Ecto neural progenitor cell (in vitro differentiated cells): Measurements from ENCODE around the gene NFE2L3.
"Not testable (repeated sequence)": the region's sequence is repeated elsewhere in the genome, so short reads cannot be mapped to it uniquely, and the experiment has no call there.

Source experiments
- DNase-seq: peaks from one replicate; pipeline ENCODE4 v3.0.0-alpha.2; 2018; ENCODE audit warnings: low spot score

NFE2L3 gene

DNA sequence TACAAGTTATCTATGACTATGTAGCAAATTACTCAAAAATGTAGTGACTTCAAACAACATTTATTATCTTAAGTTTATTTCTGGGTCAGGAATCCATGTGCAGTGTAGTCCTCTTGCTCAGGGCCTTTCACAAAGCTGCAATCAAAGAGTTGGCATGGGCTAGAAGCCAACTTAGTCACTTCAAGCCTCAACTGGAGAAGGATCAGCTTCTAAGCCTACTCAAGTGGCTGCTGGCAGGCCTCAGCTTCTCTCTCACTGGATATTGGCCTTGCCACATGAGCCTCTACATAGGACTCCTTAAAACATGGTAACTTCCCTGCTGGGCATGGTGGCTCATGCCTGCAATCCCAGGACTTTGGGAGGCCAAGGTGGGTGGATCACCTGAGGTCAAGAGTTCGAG lies 5.0 kb upstream of the NFE2L3 start:
- no peak for DNase-seq

DNA sequence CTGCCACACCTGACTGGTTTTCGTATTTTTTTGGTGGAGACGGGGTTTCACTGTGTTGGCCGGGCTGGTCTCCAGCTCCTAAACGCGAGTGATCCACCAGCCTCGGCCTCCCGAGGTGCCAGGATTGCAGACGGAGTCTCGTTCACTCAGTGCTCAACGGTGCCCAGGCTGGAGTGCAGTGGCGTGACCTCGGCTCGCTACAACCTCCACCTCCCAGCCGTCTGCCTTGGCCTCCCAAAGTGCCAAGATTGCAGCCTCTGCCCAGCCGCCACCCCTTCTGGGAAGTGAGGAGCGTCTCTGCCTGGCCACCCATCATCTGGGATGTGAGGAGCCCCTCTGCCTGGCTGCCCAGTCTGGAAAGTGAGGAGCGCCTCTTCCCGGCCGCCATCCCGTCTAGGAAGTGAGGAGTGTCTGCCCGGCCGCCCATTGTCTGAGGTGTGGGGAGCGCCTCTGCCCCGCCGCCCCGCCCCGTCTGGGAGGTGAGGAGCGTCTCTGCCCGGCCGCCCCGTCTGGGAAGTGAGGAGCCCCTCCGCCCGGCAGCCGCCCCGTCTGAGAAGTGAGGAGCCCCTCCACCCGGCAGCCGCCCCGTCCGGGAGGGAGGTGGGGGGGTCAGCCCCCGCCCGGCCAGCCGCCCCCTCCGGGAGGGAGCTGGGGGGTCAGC lies 4.2 kb upstream of the NFE2L3 start:
- not testable (repeated sequence) for DNase-seq

DNA sequence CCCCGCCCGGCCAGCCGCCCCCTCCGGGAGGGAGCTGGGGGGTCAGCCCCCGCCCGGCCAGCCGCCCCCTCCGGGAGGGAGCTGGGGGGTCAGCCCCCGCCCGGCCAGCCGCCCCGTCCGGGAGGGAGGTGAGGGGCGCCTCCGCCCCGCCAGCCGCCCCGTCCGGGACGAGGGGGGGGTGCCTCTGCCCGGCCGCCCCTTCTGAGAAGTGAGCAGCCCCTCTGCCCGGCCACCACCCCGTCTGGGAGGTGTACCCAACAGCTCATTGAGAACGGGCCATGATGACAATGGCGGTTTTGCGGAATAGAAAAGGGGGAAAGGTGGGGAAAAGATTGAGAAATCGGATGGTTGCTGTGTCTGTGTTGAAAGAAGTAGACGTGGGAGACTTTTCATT lies 3.7 kb upstream of the NFE2L3 start:
- not testable (repeated sequence) for DNase-seq

DNA sequence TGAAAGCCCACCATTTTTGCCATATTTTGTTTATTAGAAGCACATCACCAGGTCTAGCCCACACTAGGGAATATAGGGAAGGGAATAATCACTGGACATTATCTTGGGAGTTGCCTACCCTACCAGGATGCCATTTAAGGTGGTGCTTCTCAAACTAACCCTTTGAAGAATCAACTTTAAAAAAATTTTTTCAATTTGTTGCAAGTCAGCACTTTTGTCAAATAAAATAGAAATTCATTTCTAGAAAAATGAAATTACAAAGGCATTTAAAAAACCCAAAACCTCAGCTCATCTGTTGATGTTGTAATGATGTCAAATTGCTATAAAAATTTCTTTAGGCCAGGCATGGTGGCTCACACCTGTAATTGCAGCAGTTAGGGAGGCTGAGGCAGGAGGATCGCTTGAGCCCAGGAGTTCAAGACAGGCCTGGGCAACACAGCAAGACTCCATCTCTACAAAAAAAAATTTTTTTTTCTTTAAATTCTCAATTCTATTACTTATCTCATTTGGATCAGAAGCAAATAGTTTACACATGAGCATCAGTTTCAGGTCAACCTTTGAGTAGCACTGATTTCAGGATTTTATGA lies 2.5 kb upstream of the NFE2L3 start:
- peak; percentile 7 for DNase-seq

DNA sequence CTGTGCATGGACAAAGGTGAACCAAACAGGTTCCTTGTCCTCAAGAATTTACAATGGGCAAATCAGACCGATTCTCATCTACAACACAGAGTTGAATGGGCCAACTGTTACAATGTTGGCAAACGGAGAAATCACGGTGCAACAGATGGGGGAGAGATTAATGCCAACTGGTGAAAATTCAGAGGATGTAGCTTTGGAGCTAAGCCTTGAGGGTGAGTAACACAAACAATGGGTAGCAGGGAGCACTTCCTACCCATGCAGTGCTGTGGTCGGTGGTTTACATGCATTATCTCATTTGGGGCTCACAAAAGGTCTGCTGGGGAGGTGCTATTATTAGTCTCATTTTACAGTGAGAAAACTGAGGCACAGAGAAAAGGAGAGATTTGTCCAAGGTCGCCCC lies 902 bp upstream of the NFE2L3 start:
- DNase-seq: no peak

DNA sequence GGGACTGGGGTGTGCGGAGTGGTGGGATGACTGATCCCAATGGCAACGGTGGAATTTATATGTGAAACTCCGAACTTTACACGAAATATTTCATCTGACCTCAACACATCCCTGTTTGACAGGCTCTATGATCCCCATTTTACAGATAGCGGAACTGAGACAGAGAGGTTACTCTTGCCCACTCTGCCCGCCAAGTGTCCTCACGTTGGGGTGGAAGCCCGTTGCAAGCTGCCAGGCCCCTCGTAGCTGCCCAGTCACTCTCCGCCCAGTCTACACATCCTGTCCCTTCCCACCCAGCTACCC lies 397 bp upstream of the NFE2L3 start:
- no peak for DNase-seq

DNA sequence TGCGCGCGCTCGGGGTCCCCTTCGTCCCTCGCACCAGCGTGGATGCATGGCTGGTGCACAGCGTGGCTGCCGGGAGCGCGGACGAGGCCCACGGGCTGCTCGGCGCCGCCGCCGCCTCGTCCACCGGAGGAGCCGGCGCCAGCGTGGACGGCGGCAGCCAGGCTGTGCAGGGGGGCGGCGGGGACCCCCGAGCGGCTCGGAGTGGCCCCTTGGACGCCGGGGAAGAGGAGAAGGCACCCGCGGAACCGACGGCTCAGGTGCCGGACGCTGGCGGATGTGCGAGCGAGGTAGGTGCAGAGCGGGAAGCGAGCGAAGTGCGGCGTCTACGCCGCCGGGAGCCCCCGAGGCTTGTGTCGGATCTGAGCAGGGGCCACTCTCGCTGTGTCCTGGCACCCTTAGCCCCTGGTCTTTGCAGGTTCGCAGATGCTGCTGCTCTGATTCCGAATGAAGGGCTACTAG lies 813 bp downstream of the NFE2L3 start:
- not testable (repeated sequence) for DNase-seq

DNA sequence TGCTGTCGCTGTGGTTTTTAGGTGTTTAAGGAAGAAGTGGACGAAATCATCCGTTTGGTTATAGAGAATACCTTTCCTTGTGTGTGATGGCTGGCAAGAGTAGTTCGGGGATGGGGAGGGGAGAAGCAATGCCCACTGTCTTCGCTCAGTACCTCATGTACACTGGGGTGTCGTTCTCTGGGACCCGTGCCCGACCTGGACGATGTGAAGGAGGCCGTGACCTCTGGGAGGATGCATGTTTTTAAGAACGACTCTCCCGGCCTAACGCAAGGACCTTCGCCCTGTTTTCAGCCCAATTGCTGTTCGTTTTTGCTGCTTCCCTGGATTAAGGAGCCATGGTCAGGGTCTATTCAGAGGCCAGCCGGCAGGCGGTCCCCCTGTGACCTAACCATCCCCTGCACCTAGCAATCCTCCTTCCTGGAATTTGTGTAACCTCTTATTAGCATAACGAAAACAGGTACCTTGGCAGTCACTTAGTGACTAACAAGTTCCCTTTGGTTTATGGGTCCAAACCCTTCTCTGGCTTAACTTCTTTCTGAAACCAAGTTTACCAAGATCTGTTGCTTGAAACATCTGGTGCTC lies 1.3 kb downstream of the NFE2L3 start:
- DNase-seq: no peak

DNA sequence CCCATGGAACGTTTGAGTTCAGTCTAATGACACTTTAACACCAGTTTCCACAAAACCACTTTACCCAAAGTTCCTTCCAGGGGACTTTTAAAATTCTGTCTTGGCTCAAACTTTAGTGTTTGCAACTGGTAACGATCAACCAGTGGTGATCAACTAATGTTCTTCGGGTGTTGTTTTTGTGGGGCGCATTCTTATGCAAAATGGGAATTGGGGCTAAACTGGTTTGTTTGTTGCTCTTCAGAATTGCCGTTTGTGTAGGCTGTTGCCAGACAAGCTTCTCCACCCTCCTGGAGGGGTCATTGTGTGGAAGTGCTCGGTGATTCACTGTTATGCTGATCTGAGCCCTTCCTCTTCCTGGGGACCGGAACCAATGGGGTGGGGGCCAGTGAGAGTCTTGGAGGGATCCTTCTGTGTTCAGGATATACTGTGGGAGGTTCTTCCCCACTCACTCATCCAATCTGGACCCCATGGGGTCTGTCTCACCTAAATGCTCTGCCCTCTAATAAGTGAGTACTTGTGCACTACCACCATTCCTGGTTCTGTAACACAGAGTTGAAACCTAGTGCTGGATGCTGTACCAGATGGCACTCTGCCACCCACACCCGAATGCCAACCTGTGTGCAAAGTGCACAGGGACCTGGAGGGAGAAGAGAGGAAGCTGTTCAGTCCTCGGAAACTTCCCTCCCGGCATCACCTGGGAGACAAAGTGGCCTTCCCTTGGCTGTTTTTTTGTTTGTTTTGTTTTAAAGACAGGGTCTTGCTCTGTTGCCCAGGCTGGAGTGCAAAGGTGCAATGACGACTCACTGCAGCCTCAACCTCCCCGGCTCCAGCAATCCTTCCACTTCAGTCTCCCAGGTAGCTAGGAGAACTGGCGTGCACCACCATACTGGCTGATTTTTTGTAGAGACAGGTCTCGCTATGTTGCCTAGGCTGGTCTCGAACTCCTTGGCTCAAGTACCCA lies 2.1 kb downstream of the NFE2L3 start:
- no peak for DNase-seq

DNA sequence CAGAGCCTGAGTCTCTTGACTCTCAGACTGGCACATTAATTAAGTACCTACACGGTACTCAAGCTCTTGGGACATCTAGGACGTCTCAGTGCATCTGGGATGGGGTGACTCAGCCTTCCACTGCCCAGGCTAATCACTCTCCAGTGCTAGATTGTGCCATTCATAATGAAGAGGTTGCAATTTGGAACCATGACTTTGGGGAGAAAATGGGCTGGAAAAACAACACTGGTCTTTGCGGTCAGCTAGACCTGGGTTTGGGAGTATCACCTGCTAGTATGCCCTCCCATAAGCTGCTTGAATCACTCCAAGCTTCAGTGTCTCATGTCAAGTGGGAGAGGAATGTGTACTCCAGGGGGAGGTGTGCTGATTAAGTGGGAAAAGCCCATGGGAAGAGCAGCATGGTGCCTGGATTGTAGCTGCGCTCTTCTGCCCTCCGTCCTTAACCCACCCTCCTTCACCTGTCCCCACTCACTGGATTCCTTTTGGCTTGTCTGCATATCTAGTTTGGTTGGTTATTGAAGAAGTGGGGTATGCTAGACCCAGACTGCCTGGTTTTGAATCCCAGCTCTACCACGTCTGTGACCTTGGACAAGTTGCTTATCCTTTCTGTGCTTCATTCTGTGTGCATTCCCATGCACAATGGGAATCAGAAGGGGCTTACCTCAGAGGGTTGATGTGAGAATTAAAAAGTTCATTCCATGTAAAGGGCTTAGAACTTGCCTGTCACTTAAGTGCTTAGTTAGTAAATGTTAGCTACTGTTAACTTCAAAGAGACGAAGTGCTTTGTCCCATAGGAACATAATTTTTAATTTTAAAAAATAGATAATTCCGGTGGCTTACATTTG lies 3.8 kb downstream of the NFE2L3 start:
- no peak for DNase-seq

DNA sequence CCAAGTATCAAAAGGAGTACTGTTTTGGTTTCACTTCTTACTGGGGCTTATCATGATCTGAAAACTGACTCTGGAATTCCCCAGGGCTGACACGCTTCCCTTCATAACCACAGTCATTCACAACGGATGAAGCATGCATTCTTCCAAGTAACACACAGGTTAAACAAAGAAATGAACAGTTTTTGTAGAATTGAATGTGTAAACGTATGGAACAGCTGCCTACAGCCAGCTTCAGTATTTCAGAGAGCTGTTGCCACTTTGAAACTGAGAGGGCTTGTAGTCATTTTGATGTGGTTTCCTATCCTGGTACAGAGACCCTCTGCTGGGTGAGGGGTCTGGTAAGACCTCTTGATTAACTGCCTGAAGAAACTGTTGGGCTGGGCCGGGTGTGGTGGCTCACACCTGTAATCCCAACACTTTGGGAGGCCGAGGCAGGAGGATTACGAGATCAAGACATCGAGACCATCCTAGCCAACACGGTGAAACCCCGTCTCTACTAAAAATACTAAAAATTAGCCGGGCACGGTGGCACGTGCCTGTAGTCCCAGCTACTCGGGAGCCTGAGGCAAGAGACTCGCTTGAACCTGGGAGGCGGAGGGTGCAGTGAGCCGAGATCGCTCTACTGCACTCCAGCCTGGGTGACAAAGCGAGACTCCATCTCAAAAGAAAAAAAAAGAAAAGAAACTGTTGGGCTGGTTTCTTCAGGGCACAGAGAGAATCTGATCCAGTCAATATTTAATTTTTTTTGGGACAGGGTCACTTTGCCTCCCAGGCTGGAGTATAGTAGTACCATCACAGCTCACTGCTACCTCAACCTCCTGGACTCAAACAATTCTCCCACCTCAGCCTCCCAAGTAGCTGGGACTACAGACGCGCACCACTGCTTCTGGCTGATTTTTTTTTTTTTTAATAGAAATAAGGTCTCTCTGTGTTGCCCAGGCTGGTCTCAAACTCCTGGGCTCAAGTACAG lies 4.7 kb downstream of the NFE2L3 start:
- DNase-seq: no peak

DNA sequence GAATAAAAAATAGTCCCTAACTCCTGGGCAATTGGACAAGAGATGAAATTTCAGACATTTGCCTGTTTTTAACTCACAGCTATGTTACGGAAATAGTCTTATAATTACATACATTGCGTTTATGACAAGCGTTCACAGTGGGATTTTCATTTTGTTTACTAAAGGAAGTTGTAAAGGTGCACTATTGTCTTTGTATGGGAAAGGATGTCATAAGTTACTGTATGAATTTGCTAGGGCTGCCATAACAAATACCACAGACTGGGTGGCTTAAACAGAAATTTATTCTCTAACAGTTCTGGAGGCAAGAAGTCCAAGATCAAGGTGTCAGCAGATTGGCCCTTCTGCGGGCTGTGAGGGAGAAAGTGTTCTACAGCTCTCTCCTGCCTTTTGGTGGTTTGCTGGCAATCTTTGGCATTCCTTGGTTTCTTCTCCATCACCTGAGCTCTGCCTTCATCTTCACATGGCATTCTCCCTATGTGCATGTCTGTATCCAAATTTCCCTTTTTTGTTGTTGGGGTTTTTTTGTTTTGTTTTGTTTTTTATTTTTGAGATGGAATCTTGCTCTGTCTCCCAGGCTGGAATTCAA lies 5.6 kb downstream of the NFE2L3 start:
- no peak for DNase-seq

DNA sequence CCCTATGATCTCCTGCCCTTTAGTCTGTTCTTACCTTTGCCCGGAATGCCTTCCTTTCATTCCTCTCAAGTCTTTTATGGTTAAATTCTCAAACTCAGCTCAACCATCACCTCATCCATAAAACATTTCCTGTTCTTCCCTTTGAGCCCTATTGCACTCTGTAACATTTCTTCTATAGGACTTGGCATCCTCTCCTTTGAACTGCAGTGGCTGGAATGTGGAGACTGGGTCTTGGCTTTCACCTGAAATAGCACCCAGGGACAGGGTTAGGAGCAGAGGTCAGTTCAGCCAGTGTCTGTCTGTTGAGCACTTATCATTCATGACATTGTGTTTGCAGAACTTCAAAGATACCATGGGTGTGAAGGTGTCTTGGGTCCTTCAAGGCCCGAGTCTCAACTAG lies 7.2 kb downstream of the NFE2L3 start:
- DNase-seq: no peak

DNA sequence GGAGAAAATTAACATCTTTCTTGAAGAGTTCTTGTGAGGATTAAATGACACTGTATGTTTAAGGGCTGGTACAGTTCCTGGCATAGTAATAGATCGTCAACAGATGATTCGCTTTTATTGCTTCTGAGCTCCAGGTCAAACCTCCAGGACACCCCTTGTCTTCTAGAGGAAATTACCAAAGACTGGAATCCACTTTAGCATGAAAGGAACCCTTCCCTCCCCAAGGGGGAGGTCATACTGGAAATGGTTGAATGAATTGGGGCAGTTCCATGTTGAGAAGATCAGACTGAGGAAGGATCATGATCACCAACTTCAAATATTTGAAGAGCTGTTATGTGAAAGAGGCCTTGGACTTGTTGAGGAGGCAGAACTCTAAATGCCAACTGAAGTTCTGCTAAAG lies 8.9 kb downstream of the NFE2L3 start:
- DNase-seq: no peak

DNA sequence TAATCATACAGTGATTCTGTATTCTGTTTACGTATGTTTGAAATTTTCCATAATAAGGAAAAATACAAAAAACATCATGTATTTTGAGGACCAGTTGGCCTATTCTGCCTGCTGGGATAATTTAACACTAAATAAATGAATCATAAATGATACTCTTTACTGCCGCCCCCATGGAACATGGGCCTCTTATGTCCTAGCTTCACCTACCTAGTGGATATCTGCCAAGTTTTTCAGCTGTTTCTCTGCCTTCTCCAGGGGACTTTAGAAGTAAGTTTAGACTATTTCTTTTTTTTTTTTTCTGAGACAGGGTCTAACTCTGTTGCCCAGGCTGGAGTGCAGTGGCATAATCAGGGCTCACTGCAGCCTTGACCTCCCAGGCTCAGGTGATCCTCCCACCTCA lies 10.4 kb downstream of the NFE2L3 start:
- no peak for DNase-seq

DNA sequence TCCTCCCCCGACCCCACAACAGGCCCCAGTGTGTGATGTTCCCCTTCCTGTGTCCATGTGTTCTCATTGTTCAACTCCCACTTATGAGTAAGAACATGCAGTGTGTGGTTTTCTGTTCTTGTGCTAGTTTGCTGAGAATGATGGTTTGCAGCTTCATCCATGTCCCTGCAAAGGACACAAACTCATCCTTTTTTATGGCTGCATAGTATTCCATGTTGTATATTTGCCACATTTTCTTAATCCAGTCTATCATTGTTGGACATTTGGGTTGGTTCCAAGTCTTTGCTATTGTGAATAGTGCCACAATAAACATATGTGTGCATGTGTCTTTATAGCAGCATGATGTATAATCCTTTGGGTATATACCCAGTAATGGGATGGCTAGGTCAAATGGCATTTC lies 11.8 kb downstream of the NFE2L3 start:
- DNase-seq: not testable (repeated sequence)

DNA sequence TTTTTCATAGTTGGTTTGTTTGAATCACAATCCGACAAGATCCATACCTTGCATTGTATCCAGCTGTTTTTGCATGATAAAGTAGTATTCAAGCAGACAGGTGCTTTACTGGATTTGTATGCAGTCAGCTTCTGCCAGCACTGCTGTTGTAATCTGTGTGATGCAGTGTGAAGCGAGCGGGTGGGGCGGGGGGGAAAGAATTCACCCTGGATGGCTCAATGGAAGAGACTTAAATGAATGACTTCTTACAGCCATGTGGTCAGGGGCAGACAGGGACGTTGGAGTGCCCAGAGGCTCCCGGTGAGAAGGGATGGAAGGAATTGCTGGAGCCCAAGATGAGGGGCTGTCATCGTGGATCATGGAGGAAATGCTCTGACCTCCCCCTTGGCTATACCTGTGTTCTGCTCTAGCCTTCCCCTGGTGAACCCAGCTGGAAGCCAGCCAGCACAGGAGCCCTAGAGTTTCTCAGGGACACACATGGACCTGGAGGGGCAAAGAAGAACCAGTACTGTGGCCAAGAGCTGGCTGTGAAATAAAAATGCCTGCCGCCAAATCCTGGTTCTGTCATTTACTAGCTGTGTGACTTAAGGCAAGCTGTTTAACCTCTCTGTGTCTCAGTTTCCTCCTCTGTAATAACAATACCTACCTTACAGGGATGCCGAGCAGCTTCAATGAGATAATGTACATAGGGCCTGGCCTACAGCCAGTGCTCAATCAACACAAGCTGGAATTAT lies 14.1 kb downstream of the NFE2L3 start:
- DNase-seq: no peak

DNA sequence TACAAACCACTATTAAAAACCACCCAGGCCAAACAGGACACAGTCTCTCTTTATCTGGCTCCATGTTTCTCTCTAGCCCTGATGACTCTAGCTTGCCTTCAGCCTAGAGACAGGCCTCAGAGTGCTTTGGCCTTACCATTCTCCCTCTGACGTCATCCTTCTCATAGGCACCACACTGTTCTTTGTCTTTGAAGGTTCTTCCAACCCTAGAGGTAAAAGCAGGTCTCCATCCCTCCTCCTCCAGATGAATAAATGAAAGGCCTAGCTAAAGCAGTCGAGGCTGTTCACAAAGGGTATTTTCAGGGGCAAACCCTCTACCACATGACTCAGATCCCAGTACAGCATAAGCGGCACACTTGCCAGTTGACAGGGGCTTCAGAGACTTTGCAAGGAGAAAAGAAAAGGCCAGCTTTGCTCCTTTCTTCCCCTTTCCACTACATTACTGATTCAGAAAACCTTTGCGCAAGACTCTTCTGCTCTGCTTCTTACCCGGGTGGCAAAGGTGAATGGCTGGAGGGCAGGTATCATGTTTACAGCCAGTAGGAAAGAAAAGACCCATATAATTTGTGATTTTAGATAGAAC lies 14.8 kb downstream of the NFE2L3 start:
- DNase-seq: no peak

DNA sequence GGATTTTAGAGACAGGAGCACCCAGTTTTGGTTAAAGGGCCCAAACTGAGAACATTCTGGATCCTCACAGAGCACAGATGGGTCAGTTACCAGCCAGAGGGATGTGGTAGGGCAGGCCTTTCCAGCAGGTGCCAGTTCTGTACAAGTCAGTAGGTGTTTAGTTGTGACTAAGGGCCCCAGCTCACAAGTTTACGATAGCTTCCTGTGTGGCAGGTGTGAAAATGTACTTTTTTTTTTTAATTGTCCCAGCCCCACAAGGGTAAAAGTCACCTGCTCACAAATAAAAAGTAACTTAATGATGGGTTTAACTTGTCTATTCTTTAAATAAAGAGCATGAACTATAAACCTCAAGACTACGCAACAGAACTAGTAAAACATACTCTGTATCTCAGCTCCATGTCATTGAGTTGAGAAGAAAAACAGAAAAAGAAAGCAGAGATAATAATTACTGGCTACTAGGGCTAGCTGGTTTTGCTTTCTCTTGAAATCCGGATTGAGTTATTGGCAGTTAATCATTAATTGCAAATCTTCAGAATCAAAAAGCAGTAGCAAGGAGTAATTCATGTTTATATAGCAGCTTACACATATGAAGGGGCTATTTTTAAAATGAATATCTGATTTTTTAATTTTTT lies 15.4 kb downstream of the NFE2L3 start:
- no peak for DNase-seq
